GM12873 (cell line): ENCODE measurements around the gene TSC1.

Source experiments
- TF ChIP-seq, protein P1 (sequence below): IDR thresholded peaks from 2 replicates; pipeline ENCODE4 v1.5.1; 2012; ENCODE audit warnings: low read depth, mild to moderate bottlenecking, moderate library complexity, low read length, control low read depth; ENCODE audit not compliant: insufficient read depth; ENCODE audit errors: missing control alignments

TSC1 gene

DNA sequence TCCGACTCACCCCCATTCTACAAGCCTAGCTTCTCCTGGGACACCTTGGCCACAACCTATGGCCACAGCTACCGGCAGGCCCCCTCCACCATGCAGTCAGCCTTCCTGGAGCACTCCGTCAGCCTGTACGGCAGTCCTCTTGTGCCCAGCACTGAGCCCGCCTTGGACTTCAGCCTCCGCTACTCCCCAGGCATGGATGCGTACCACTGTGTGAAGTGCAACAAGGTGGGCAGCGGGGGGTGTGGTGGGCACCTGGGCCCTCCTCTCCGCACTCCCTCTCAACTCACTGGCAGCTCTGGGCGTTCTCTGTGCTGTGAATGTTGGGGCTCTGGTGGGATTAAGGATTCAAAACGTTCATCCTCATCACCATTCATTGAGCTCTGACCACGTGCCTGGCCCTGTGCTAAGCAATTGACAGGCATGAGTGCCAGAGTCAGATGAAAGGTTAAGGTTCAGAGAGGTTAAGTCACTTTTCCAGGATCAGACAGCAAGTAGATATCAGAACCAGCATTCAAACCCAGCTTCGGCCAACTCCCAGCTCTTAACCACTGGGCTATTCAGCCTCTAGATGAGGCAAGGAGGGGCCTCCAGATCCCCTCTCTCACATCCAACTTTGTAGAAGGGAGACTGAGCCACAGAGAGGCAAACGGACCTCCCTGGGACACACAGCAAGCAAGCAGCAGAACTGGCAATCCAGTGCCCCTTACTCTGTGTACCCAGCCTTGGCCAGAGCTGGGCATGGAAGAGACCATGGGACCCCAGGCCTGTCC, 44.0 kb upstream of the TSC1 start:
- TF ChIP-seq, protein P1, sequence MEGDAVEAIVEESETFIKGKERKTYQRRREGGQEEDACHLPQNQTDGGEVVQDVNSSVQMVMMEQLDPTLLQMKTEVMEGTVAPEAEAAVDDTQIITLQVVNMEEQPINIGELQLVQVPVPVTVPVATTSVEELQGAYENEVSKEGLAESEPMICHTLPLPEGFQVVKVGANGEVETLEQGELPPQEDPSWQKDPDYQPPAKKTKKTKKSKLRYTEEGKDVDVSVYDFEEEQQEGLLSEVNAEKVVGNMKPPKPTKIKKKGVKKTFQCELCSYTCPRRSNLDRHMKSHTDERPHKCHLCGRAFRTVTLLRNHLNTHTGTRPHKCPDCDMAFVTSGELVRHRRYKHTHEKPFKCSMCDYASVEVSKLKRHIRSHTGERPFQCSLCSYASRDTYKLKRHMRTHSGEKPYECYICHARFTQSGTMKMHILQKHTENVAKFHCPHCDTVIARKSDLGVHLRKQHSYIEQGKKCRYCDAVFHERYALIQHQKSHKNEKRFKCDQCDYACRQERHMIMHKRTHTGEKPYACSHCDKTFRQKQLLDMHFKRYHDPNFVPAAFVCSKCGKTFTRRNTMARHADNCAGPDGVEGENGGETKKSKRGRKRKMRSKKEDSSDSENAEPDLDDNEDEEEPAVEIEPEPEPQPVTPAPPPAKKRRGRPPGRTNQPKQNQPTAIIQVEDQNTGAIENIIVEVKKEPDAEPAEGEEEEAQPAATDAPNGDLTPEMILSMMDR, result no peak

DNA sequence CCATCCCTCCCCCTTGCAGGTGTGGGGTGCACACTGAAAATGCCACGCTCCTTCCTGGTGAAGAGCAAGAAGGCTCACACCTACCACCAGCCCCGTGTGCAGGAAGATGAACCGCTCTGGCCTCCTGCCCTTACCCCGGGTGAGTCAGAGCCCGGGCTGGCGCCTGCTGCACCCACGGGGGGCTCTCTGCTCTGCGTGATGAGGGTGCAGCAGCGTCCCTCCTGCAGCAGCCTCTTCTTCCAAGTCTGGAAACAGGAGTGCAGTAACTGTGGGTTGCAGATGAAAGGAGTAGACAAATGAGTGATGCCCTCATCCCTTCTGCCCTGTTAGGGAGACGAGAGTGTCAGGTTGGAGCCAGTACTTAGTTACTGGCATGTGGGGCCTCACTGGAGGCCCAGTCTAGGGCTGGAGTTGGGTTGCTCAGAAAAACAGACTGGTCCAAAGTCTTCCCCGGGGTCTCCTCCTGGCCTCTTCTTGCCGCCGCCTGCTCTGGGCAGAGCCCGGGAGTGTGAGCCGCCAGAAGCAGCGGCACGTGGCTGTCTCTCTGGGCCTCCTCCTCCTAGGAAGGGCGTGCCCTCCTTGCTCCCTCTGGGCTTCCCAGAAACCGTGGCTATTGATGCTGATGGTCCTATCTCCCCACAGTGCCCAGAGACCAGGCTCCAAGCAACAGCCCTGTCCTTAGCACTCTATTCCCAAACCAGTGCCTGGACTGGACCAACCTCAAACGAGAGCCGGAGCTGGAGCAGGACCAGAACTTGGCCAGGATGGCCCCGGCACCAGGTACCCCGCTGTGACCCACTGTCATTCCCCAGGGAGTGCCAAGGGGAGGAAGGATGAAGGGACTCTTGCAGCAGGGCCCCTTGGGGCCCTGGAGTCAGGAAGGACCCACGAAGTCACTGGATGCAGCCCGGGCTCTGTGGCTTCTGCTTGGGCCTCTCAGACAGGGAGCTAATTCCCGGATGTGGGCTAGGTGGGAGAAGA, 42.5 kb upstream of the TSC1 start:
- TF ChIP-seq, protein P1, result no peak

DNA sequence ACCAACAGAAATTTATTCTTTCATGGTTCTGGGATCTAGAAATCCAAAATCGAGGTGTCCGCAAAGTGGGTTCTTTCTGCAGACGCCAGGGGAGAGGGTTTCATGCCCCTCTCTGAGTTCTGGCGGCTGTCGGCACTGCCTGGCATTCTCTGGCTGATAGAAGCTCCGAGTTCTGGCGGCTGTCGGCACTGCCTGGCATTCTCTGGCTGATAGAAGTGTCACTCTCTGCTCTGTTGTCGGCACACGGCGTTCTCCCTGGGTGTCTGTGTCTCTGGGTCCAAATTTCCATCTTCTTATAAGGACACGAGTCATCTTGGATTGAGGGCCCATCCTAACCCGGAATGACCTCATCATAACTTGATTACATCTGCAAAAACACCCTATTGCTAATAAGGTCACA, 41.7 kb upstream of the TSC1 start:
- TF ChIP-seq, protein P1, result no peak

DNA sequence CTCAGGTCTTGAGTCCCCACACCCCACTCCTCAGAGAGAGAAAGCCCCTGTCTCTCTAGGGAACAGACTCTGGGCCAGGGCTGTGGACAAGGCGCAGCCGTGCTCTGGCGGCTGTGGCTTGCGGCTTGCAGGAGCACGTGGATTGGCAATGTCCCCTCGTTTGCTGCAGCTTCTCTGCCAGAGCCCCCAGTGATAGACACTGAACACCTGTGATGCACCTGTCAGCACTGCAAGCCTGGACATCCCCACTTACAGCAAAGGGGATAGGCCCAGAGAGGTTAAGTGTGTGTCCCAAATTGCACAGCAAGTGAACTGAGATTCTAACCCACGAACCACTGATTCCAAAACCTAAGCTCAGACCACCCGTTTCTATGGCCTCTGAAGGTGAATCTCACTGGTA, 41.1 kb upstream of the TSC1 start:
- TF ChIP-seq, protein P1, result no peak

DNA sequence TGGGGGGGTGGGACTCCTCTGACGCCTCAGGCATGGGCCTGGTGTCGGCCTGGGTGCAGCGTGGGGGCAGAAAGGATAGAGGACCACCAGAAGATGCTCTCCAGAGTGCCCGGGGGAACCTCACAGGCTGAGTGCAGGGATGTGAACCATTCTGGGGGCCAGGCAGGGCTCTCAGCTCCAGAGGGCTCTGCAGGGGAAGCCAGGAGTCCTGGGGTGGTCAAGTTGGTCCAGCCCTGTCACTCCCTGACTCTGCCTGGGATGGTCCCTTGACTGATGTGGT, 40.6 kb upstream of the TSC1 start:
- TF ChIP-seq, protein P1, result no peak

DNA sequence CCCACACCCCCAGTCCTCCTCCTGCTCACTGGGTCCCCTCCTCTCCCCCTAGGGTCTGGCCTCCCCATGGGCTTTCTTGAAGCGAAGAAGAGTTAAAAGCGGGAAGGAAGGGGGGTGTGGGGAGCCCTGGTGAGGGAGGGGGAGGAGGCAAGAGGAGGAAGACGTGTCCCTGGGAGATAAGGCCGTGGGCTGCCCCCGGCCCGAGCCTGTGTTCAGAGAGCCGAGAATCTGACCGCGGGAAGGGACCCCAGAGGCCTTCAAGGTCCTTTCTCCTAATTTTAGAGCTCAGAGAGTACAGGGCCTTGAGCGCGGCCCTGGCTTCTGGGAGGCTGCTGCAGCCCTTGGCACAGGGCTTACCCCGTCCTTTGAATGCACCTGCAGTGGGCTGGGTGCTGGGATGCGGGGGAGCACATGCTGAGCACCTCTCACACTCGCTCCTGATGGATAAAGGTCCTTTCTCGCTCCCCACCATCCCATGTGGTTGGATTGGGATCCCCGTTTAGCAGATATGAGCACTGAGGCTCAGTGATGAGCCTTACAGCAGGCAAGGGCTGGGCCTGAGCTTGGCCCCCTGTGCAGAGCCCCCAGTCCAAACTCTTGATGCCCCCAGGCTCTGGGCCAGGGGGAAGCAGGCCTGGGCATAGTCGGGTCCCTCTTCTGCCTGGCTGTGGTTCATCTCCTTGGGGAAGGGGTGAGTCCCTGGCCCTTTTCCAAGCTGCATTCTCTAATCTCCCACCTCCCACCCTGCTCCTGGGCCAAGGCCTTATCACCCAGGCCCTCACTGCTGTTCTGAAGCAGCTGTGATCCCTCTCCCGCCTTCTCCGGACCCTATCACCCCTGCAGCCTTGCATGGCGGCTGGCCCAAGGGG, 40.0 kb upstream of the TSC1 start:
- TF ChIP-seq, protein P1, result no peak
